ENCODE data around the gene TBL1Y.

TBL1Y gene

DNA sequence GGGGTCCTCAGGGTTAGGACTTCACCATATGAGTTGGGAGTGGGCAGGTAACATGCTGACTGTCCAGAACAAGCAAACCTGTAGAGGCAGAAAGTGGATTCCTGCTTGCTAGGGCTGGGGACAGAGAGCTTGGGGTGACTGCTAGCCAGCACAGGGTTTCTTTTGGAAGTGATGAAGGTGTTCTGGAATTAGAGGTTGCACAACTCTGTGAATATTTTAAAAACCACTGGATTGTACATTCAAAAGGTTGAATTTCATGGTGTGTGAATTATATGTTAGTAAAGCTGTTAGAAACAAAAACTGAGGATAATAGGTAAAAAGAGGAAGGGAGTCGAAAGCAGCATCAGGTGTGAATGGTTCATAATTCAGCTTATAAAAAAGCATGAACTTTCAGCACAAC is 57.7 kb downstream of the TBL1Y start:
- DNase-seq (ENCODE audit: low read depth in 1 of 2, low spot score in 1 of 2): no peak
- H3K4me3 ChIP-seq (replicated peaks; ENCODE audit: insufficient read depth, low read length): no peak overlapping the region
- H3K27me3 ChIP-seq (ENCODE audit: insufficient read depth, poor library complexity, severe bottlenecking): no peaks in the 10 kb centered on the region
- TF ChIP-seq, protein P1, sequence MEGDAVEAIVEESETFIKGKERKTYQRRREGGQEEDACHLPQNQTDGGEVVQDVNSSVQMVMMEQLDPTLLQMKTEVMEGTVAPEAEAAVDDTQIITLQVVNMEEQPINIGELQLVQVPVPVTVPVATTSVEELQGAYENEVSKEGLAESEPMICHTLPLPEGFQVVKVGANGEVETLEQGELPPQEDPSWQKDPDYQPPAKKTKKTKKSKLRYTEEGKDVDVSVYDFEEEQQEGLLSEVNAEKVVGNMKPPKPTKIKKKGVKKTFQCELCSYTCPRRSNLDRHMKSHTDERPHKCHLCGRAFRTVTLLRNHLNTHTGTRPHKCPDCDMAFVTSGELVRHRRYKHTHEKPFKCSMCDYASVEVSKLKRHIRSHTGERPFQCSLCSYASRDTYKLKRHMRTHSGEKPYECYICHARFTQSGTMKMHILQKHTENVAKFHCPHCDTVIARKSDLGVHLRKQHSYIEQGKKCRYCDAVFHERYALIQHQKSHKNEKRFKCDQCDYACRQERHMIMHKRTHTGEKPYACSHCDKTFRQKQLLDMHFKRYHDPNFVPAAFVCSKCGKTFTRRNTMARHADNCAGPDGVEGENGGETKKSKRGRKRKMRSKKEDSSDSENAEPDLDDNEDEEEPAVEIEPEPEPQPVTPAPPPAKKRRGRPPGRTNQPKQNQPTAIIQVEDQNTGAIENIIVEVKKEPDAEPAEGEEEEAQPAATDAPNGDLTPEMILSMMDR (IDR thresholded peaks at IDR 0.05; ENCODE audit: insufficient read depth, low read length): no peak
- TF ChIP-seq, protein P2, sequence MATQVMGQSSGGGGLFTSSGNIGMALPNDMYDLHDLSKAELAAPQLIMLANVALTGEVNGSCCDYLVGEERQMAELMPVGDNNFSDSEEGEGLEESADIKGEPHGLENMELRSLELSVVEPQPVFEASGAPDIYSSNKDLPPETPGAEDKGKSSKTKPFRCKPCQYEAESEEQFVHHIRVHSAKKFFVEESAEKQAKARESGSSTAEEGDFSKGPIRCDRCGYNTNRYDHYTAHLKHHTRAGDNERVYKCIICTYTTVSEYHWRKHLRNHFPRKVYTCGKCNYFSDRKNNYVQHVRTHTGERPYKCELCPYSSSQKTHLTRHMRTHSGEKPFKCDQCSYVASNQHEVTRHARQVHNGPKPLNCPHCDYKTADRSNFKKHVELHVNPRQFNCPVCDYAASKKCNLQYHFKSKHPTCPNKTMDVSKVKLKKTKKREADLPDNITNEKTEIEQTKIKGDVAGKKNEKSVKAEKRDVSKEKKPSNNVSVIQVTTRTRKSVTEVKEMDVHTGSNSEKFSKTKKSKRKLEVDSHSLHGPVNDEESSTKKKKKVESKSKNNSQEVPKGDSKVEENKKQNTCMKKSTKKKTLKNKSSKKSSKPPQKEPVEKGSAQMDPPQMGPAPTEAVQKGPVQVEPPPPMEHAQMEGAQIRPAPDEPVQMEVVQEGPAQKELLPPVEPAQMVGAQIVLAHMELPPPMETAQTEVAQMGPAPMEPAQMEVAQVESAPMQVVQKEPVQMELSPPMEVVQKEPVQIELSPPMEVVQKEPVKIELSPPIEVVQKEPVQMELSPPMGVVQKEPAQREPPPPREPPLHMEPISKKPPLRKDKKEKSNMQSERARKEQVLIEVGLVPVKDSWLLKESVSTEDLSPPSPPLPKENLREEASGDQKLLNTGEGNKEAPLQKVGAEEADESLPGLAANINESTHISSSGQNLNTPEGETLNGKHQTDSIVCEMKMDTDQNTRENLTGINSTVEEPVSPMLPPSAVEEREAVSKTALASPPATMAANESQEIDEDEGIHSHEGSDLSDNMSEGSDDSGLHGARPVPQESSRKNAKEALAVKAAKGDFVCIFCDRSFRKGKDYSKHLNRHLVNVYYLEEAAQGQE (IDR thresholded peaks at IDR 0.05; ENCODE audit: insufficient replicate concordance, low read depth): no peak
- no peak for TF ChIP-seq POLR2AphosphoS5 (IDR thresholded peaks at IDR 0.05; ENCODE audit: low read depth)
- TF ChIP-seq SPI1 (IDR thresholded peaks at IDR 0.05; ENCODE audit: borderline replicate concordance, low read depth): no peak
- no peak for TF ChIP-seq GABPA (IDR thresholded peaks at IDR 0.05; ENCODE audit: low read depth)
- no peak overlapping the region for H3K27ac ChIP-seq (replicated peaks)

DNA sequence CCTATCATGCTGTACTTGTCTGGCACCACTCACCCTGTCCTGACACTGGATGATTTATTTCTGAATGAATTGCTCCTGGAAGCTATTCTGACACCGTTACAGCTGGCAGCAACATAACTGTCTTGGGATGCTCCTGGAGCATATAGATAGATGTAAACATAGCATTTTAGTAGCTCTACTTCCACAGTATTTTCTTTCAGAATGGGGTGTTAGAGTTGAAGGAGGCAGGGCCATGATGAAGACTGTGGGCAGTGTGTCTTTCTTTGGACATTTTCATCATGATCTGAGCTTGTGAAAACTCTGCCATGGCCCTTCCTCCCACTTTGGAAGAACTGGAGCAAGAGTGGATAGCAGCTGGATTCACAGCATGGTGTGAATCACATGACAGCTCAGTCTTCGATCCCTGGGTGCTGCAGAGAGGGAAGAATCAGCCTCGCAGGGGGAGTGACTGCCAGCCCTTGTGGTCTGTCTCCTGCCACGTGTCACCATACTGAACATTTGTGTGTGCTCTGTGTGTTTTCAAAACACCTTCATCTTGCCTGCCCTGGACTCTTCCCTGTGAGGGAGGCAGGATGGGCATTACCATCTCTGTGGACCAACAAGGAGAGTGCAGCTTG is 61.9 kb downstream of the TBL1Y start:
- H3K27me3 ChIP-seq (ENCODE audit: insufficient read depth, poor library complexity, severe bottlenecking): no peaks in the 10 kb centered on the region
- no peak overlapping the region for H3K4me3 ChIP-seq (replicated peaks; ENCODE audit: insufficient read depth, low read length)
- TF ChIP-seq GABPA (IDR thresholded peaks at IDR 0.05; ENCODE audit: low read depth): no peak
- TF ChIP-seq, protein P2 (IDR thresholded peaks at IDR 0.05; ENCODE audit: insufficient replicate concordance, low read depth): no peak
- TF ChIP-seq, protein P1 (IDR thresholded peaks at IDR 0.05; ENCODE audit: insufficient read depth, low read length): no peak
- no peak for TF ChIP-seq SPI1 (IDR thresholded peaks at IDR 0.05; ENCODE audit: borderline replicate concordance, low read depth)
- no peak overlapping the region for H3K27ac ChIP-seq (replicated peaks)
- DNase-seq (ENCODE audit: low read depth in 1 of 2, low spot score in 1 of 2): no peak

DNA sequence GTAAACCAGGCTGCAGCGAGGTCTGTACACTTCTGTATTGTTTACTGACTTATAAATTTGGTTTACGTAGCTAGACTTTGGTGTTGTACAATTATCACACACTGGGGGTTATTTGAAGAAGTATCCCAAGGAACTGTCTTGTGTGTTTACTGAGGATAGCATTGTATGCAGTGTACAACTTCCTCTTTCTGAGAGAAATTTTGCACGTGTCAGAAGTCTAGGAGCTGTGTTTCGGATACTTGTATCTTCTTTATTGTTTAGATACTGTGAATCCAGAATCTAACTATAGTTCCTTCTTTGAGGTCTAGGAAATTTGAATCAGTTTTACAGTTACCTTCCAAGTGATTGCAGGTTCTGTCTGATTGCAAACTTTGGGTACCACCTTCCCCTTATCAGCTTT is 64.5 kb downstream of the TBL1Y start:
- TF ChIP-seq, protein P2 (IDR thresholded peaks at IDR 0.05; ENCODE audit: insufficient replicate concordance, low read depth): no peak
- TF ChIP-seq POLR2AphosphoS5 (IDR thresholded peaks at IDR 0.05; ENCODE audit: low read depth) (no peak), GABPA (IDR thresholded peaks at IDR 0.05; ENCODE audit: low read depth) (no peak), SPI1 (IDR thresholded peaks at IDR 0.05; ENCODE audit: borderline replicate concordance, low read depth) (no peak)
- TF ChIP-seq, protein P1 (IDR thresholded peaks at IDR 0.05; ENCODE audit: insufficient read depth, low read length): no peak
- Histone ChIP-seq H3K4me3 (replicated peaks; ENCODE audit: insufficient read depth, low read length) (no peak overlapping the region), H3K27me3 (ENCODE audit: insufficient read depth, poor library complexity, severe bottlenecking) (no peaks in the 10 kb centered on the region), H3K27ac (replicated peaks) (no peak overlapping the region)
- no peak for DNase-seq (ENCODE audit: low read depth in 1 of 2, low spot score in 1 of 2)

Data from HL-60 (cell line).